H9 (cell line): Measurements from ENCODE around the gene FANCF. TPM values are rescaled to one million over a fixed set of nuclear protein-coding genes. Genes with fewer than 3 reads are reported as not detected.

Experiments used
- DNase-seq: peaks from one replicate; pipeline ENCODE4 v3.0.0-alpha.2; 2017
- H2AFZ ChIP-seq: one replicate; pipeline ENCODE4 v1.6.1; 2013; ENCODE audit warnings: mild to moderate bottlenecking, low read length, control low read depth, moderate library complexity
- H2AK5ac ChIP-seq: 2 replicates; pipeline ENCODE4 v1.6.1; 2013; ENCODE audit warnings: low read length, control low read depth, mixed read lengths; ENCODE audit not compliant: insufficient read length
- H2BK120ac ChIP-seq: one replicate; pipeline ENCODE4 v1.6.1; 2013; ENCODE audit warnings: low read depth, mild to moderate bottlenecking, low read length, control low read depth, inconsistent platforms; ENCODE audit not compliant: poor library complexity, severe bottlenecking
- H2BK12ac ChIP-seq: 2 replicates; pipeline ENCODE4 v1.6.1; 2013; ENCODE audit warnings: low read length, control low read depth, mixed read lengths, low read depth; ENCODE audit not compliant: insufficient read length
- H2BK15ac ChIP-seq: 2 replicates; pipeline ENCODE4 v1.6.1; 2013; ENCODE audit warnings: low read depth, low read length, control low read depth
- H2BK20ac ChIP-seq: one replicate; pipeline ENCODE4 v1.6.1; 2013; ENCODE audit warnings: low read depth, mild to moderate bottlenecking, low read length, control low read depth, inconsistent platforms; ENCODE audit not compliant: poor library complexity, severe bottlenecking
- H2BK5ac ChIP-seq: 2 replicates; pipeline ENCODE4 v1.6.1; 2013; ENCODE audit warnings: low read length, control low read depth, mixed read lengths; ENCODE audit not compliant: insufficient read length
- H3K14ac ChIP-seq: 2 replicates; pipeline ENCODE4 v1.6.1; 2013; ENCODE audit warnings: low read length, control low read depth; ENCODE audit not compliant: insufficient read depth
- H3K18ac ChIP-seq: 2 replicates; pipeline ENCODE4 v1.6.1; 2013; ENCODE audit warnings: low read depth, mild to moderate bottlenecking, mixed read lengths, low read length, control low read depth; ENCODE audit not compliant: insufficient read length
- H3K23ac ChIP-seq: 2 replicates; pipeline ENCODE4 v1.6.1; 2013; ENCODE audit warnings: low read length, control low read depth, mixed read lengths, low read depth; ENCODE audit not compliant: insufficient read length
- H3K23me2 ChIP-seq: 2 replicates; pipeline ENCODE4 v1.6.1; 2013; ENCODE audit warnings: low read depth, mild to moderate bottlenecking, mixed read lengths, low read length, control low read depth; ENCODE audit not compliant: insufficient read length, poor library complexity, severe bottlenecking
- H3K27ac ChIP-seq: 2 replicates; pipeline ENCODE4 v1.5.1; 2013; ENCODE audit warnings: low read length, control low read depth, mixed read lengths, low read depth; ENCODE audit not compliant: insufficient read length
- H3K27me3 ChIP-seq: 2 replicates; pipeline ENCODE4 v1.6.1; 2013; ENCODE audit warnings: low read length, control low read depth, inconsistent platforms; ENCODE audit not compliant: insufficient read depth
- H3K4ac ChIP-seq: 2 replicates; pipeline ENCODE4 v1.6.1; 2013; ENCODE audit warnings: low read depth, mild to moderate bottlenecking, control low read depth, inconsistent platforms, low read length, moderate library complexity
- H3K4me1 ChIP-seq: 2 replicates; pipeline ENCODE4 v1.6.1; 2013; ENCODE audit warnings: low read length, control low read depth, inconsistent platforms; ENCODE audit not compliant: insufficient read depth
- H3K4me2 ChIP-seq: 2 replicates; pipeline ENCODE4 v1.6.1; 2013; ENCODE audit warnings: low read length, control low read depth, mixed read lengths; ENCODE audit not compliant: insufficient read length, insufficient read depth
- H3K56ac ChIP-seq: 2 replicates; pipeline ENCODE4 v1.6.1; 2013; ENCODE audit warnings: low read depth, mild to moderate bottlenecking, mixed read lengths, low read length, control low read depth; ENCODE audit not compliant: insufficient read length
- H3K79me1 ChIP-seq: 2 replicates; pipeline ENCODE4 v1.6.1; 2013; ENCODE audit warnings: low read depth, mild to moderate bottlenecking, moderate library complexity, low read length, control low read depth, inconsistent platforms; ENCODE audit not compliant: insufficient read depth, poor library complexity, severe bottlenecking
- H3K79me2 ChIP-seq: 2 replicates; pipeline ENCODE4 v1.6.1; 2013; ENCODE audit warnings: low read length, control low read depth, inconsistent platforms; ENCODE audit not compliant: insufficient read depth
- H3K9ac ChIP-seq: 2 replicates; pipeline ENCODE4 v1.6.1; 2013; ENCODE audit warnings: low read length, control low read depth, mixed read lengths; ENCODE audit not compliant: insufficient read length; ENCODE audit errors: extremely low read depth
- H3K9me3 ChIP-seq: one replicate; pipeline ENCODE4 v1.6.1; 2013; ENCODE audit warnings: low read depth, low read length, inconsistent platforms; ENCODE audit not compliant: control insufficient read depth
- H3T11ph ChIP-seq: one replicate; pipeline ENCODE4 v1.6.1; 2013; ENCODE audit warnings: mild to moderate bottlenecking, low read length, control low read depth, inconsistent platforms
- H4K20me1 ChIP-seq: one replicate; pipeline ENCODE4 v1.6.1; 2013; ENCODE audit not compliant: control insufficient read depth, insufficient read length, insufficient read depth
- H4K5ac ChIP-seq: 2 replicates; pipeline ENCODE4 v1.6.1; 2013; ENCODE audit warnings: low read depth, mild to moderate bottlenecking, mixed read lengths, low read length, control low read depth; ENCODE audit not compliant: insufficient read length
- H4K8ac ChIP-seq: replicated peaks from 2 replicates; pipeline ENCODE4 v1.6.1; 2013; ENCODE audit warnings: low read length, control low read depth, mixed read lengths, low read depth; ENCODE audit not compliant: insufficient read length
- H4K91ac ChIP-seq: 2 replicates; pipeline ENCODE4 v1.6.1; 2013; ENCODE audit warnings: low read depth, mild to moderate bottlenecking, moderate library complexity, mixed read lengths, low read length, control low read depth; ENCODE audit not compliant: insufficient read length
- H3K27ac Mint-ChIP-seq, 3 experiments: 2 replicates in 2 of 3; 3 replicates in 1 of 3; pipeline ENCODE4 v1.8.0; 2020 to 2021; ENCODE audit warnings: mixed read lengths in 3 of 3, mild to moderate bottlenecking in 1 of 3, moderate library complexity in 1 of 3
- H3K27me3 Mint-ChIP-seq: 2 replicates; pipeline ENCODE4 v1.8.0; 2021; ENCODE audit warnings: low read depth, mild to moderate bottlenecking, moderate library complexity, mixed read lengths
- H3K36me3 Mint-ChIP-seq, 3 experiments: 2 replicates in 2 of 3; 3 replicates in 1 of 3; pipeline ENCODE4 v1.8.0; 2020 to 2021; ENCODE audit warnings: low read depth in 3 of 3, mixed read lengths in 3 of 3; ENCODE audit not compliant: insufficient read depth in 1 of 3
- H3K4me1 Mint-ChIP-seq, 2 experiments: 2 replicates each; pipeline ENCODE4 v1.8.0; 2020; ENCODE audit warnings: mixed read lengths in 2 of 2
- H3K4me3 Mint-ChIP-seq, 2 experiments: 2 replicates in 1 of 2; 3 replicates in 1 of 2; pipeline ENCODE4 v1.8.0; 2020 to 2021; ENCODE audit warnings: mild to moderate bottlenecking in 2 of 2, mixed read lengths in 2 of 2, moderate library complexity in 1 of 2
- H3K9me3 Mint-ChIP-seq, 2 experiments: 2 replicates in 1 of 2; 3 replicates in 1 of 2; pipeline ENCODE4 v1.8.0; 2020; ENCODE audit warnings: mild to moderate bottlenecking in 2 of 2, mixed read lengths in 2 of 2, moderate library complexity in 1 of 2
- WGBS: extraction: QIAGEN DNeasy Blood & Tissue Kit; methylation state at CpG from one replicate; pipeline ENCODE4 v1.1.7; 2013; ENCODE audit warnings: missing lambda C conversion rate, low lambda C conversion rate, mixed read lengths; ENCODE audit not compliant: insufficient read length; ENCODE audit errors: extremely low coverage; 5-methylcytosine and 5-hydroxymethylcytosine counted together
- total RNA-seq: library from RNA; stranded (reverse); gene quantifications from 2 replicates; pipeline ENCODE4 v1.2.1, GENCODE V29; 2021
- TF ChIP-seq, protein P1 (sequence below): fragments of 200-600 bp; sonication (generic); conservative IDR thresholded peaks from 3 replicates; pipeline ENCODE4 v1.8.0; 2021; ENCODE audit warnings: antibody characterized with exemption, mild to moderate bottlenecking

Gene FANCF
- total RNA-seq, 1 experiment from 2014 or later, result 15.3 TPM

DNA sequence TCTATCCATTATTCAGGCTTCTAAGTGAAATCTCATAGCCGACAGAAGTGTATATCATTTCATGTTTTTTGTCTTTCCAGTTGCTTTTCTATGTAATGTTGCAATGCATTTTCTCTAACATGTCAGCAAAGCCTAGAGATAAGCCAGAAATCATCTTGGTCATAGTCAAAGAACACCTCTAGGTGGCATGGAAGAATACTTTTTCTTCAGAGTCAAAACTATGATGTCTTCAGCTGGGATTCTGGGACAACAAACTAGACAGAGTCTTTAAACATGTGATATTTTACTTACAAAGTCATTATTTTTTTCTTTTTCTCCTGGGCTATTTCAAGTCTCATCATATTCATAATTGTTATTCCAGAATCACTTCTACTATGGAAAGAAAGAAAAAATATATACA, 45.2 kb upstream of the FANCF start:
- Histone ChIP-seq H3K56ac (no peak overlapping the region), H3K4me2 (no peak overlapping the region), H3K27me3 (no peaks in the 10 kb centered on the region), H3K27ac (no peak overlapping the region), H4K8ac (no peak overlapping the region), H3K18ac (no peak overlapping the region), H3K9ac (no peak overlapping the region), H3T11ph (no peak overlapping the region), H3K23ac (no peak overlapping the region), H2BK15ac (no peak overlapping the region), H2BK120ac (no peak overlapping the region), H2AFZ (no peak overlapping the region), H2AK5ac (no peak overlapping the region), H3K9me3 (no peaks in the 10 kb centered on the region), H2BK12ac (no peak overlapping the region), H4K5ac (no peak overlapping the region), H3K4ac (no peak overlapping the region), H2BK5ac (no peak overlapping the region), H3K79me2 (no peaks in the 10 kb centered on the region), H3K4me1 (no peaks in the 10 kb centered on the region; the same call in 1 of the 2 replicates), H4K91ac (no peak overlapping the region), H3K14ac (no peak overlapping the region), H3K23me2 (peaks cover 9% of the 10 kb centered on the region), H4K20me1 (no peaks in the 10 kb centered on the region), H2BK20ac (no peak overlapping the region), H3K79me1 (no peaks in the 10 kb centered on the region)
- peaks cover 18 to 21% of the 10 kb centered on the region in 2 experiments for H3K4me1 Mint-ChIP-seq
- DNase-seq, result no peak
- H3K4me3 Mint-ChIP-seq, result no peak overlapping the region
- no peaks in the 10 kb centered on the region for H3K36me3 Mint-ChIP-seq
- no CpG with 5 or more reads among the region's 1 CpG for WGBS
- TF ChIP-seq, protein P1, sequence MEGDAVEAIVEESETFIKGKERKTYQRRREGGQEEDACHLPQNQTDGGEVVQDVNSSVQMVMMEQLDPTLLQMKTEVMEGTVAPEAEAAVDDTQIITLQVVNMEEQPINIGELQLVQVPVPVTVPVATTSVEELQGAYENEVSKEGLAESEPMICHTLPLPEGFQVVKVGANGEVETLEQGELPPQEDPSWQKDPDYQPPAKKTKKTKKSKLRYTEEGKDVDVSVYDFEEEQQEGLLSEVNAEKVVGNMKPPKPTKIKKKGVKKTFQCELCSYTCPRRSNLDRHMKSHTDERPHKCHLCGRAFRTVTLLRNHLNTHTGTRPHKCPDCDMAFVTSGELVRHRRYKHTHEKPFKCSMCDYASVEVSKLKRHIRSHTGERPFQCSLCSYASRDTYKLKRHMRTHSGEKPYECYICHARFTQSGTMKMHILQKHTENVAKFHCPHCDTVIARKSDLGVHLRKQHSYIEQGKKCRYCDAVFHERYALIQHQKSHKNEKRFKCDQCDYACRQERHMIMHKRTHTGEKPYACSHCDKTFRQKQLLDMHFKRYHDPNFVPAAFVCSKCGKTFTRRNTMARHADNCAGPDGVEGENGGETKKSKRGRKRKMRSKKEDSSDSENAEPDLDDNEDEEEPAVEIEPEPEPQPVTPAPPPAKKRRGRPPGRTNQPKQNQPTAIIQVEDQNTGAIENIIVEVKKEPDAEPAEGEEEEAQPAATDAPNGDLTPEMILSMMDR, result peak; percentile 56
- no peak overlapping the region for H3K27ac Mint-ChIP-seq
- H3K27me3 Mint-ChIP-seq, result peaks cover 43% of the 10 kb centered on the region
- H3K9me3 Mint-ChIP-seq, result no peaks in the 10 kb centered on the region
